GM12878 (cell line): ENCODE data around the gene NFIX. TPM values are rescaled to one million over a fixed set of nuclear protein-coding genes. Genes with fewer than 3 reads are reported as not detected.

ENCODE experiments used
- CHD1 ChIP-seq: IDR thresholded peaks from 2 replicates; pipeline ENCODE4 v1.6.1; 2012; ENCODE audit warnings: low read depth, low read length, improper control_type of control experiment
- EED ChIP-seq: sonication (generic); IDR thresholded peaks from 2 replicates; pipeline ENCODE4 v1.6.1; 2016; ENCODE audit warnings: antibody characterized with exemption, low read depth
- GATAD2B ChIP-seq: fragments of 450-650 bp; conservative IDR thresholded peaks from 2 replicates; pipeline ENCODE4 v1.6.1; 2017; ENCODE audit warnings: low read depth, mild to moderate bottlenecking, moderate library complexity
- KDM1A ChIP-seq: fragments of 200-600 bp; sonication (generic); IDR thresholded peaks from 2 replicates; pipeline ENCODE4 v1.6.1; 2016; ENCODE audit warnings: borderline replicate concordance
- MTA2 ChIP-seq: fragments of 450-650 bp; IDR thresholded peaks from 2 replicates; pipeline ENCODE4 v1.6.1; 2016; ENCODE audit warnings: low read depth, mild to moderate bottlenecking, moderate library complexity
- MTA3 ChIP-seq: IDR thresholded peaks from 2 replicates; pipeline ENCODE4 v1.6.1; 2012; ENCODE audit warnings: low read length, inconsistent platforms, borderline replicate concordance
- MXI1 ChIP-seq: fragments of 150-350 bp; IDR thresholded peaks from 2 replicates; pipeline ENCODE4 v1.6.1; 2011; ENCODE audit warnings: low read depth, mild to moderate bottlenecking, inconsistent platforms, low read length, improper control_type of control experiment
- NR2C1 ChIP-seq: fragments of 450-650 bp; IDR thresholded peaks from 2 replicates; pipeline ENCODE4 v1.6.1; 2017; ENCODE audit warnings: antibody characterized with exemption, mild to moderate bottlenecking, moderate library complexity
- PML ChIP-seq: IDR thresholded peaks from 2 replicates; pipeline ENCODE4 v1.6.1; 2012; ENCODE audit warnings: low read length, inconsistent platforms
- SRF ChIP-seq, 2 experiments: IDR thresholded peaks; 2 replicates each; pipeline ENCODE4 v1.6.1; 2011; ENCODE audit warnings: low read depth in 2 of 2, low read length in 2 of 2, mild to moderate bottlenecking in 1 of 2, moderate library complexity in 1 of 2
- STAT1 ChIP-seq: fragments of 450-650 bp; conservative IDR thresholded peaks from 2 replicates; pipeline ENCODE4 v1.6.1; 2014; ENCODE audit warnings: antibody characterized with exemption, mild to moderate bottlenecking
- SUPT20H ChIP-seq: IDR thresholded peaks from 2 replicates; pipeline ENCODE4 v1.6.1; 2011; ENCODE audit warnings: low read depth, mild to moderate bottlenecking, low read length, moderate library complexity, borderline replicate concordance; ENCODE audit not compliant: control insufficient read depth
- TCF12 ChIP-seq: IDR thresholded peaks from 2 replicates; pipeline ENCODE4 v1.6.1; 2011; ENCODE audit warnings: low read depth, mild to moderate bottlenecking, low read length
- ZNF384 ChIP-seq: IDR thresholded peaks from 2 replicates; pipeline ENCODE4 v1.6.1; 2012; ENCODE audit warnings: low read depth, mild to moderate bottlenecking, low read length, improper control_type of control experiment, borderline replicate concordance
- ZSCAN29 ChIP-seq: fragments of 450-650 bp; IDR thresholded peaks from 2 replicates; pipeline ENCODE4 v1.6.1; 2017; ENCODE audit warnings: mild to moderate bottlenecking, moderate library complexity
- polyA plus RNA-seq, 11 experiments: library from polyadenylated mRNA; depleted of rRNA in 4 of 11; unstranded in 6 of 11; stranded (reverse) in 5 of 11; fragments of >200 nt; fragmentation: Nextera tagmentation in 4 of 11; fragmentation: Illumina TruSeq in 1 of 11; extraction: Ambion mirVana in 4 of 11; extraction: Trizol in 1 of 11; gene quantifications; 1 replicate in 1 of 11; 2 replicates in 10 of 11; pipeline versions ENCODE4 v1.2.1 to v1.2.3, GENCODE V29; 2011 to 2016; ENCODE audit warnings: inconsistent platforms in 2 of 11, missing spikeins in 2 of 11, low read depth in 1 of 11
- total RNA-seq, 4 experiments: library from RNA; depleted of rRNA in 3 of 4; stranded (reverse); fragments of >200 nt in 3 of 4; fragmentation: Illumina TruSeq in 1 of 4; extraction: Trizol in 1 of 4; gene quantifications; 2 replicates each; pipeline versions ENCODE4 v1.2.1 to v1.2.3, GENCODE V29; 2013 to 2021
- TF ChIP-seq, protein P1 (sequence below): fragments of 450-650 bp; formaldehyde crosslinking; IDR thresholded peaks from 2 replicates; pipeline ENCODE4 v1.4.0; 2020; ENCODE audit warnings: mild to moderate bottlenecking, moderate library complexity
- TF ChIP-seq, protein P2 (sequence below): fragments of 450-650 bp; formaldehyde crosslinking; IDR thresholded peaks from 2 replicates; pipeline ENCODE4 v1.4.0; 2022; ENCODE audit warnings: mild to moderate bottlenecking, moderate library complexity
- TF ChIP-seq, protein P3 (sequence below): IDR thresholded peaks from 2 replicates; pipeline ENCODE4 v1.6.1; 2012; ENCODE audit warnings: low read depth, low read length, improper control_type of control experiment
- TF ChIP-seq, protein P4 (sequence below): fragments of 450-650 bp; IDR thresholded peaks from 2 replicates; pipeline ENCODE4 v1.6.1; 2017; ENCODE audit warnings: mild to moderate bottlenecking, low read depth, inconsistent platforms; ENCODE audit not compliant: poor library complexity, severe bottlenecking
- TF ChIP-seq, protein P5 (sequence below): IDR thresholded peaks from 2 replicates; pipeline ENCODE4 v1.6.1; 2012; ENCODE audit warnings: low read depth, low read length, improper control_type of control experiment

NFIX gene
- total and polyA plus RNA-seq, 10 of the 15 experiments (the other 5 are each of a cell fraction or from before 2014, with no cell fraction given), result 0.02 to 2.2 (median 0.28) TPM

DNA sequence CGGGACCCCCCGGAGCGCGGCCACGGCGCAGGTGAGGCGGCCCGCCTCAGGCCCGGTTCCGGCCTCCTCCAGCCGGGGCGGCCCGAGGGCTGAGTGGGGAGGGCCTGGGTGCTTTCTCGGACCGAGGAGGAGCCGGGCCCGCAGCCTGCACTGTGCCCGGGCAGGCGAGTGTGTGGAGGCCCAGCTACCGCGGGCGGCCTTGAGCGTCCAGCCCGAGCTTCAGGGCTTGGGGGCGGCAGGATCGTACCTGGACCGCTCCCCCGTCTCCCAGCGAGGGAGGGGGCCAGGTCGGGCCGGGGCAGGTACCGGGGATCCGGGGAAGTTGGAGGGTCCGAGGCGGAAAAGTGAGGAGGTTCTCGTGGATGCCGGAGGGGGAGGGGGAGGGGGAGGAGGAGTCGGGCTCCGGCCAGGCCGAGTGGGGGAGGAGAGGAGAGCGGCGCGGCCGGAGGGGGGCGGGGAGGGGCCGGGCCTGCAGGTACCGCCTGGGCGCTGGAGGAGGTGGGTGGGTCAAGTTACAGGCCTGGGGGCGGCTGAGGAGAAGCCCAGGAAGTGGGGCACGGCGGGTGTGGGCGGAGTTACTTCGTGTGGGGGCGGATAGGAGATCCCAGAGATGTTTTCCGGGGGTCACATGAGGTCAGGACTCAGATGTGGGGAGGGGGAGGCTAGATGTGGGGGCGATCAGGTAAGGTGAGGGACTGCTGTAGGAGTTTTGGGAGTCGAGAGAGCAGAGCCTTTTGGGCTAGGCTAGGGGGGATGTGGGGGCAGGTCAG lies 123.3 kb downstream of the NFIX start (continued):
- TF ChIP-seq, protein P1, sequence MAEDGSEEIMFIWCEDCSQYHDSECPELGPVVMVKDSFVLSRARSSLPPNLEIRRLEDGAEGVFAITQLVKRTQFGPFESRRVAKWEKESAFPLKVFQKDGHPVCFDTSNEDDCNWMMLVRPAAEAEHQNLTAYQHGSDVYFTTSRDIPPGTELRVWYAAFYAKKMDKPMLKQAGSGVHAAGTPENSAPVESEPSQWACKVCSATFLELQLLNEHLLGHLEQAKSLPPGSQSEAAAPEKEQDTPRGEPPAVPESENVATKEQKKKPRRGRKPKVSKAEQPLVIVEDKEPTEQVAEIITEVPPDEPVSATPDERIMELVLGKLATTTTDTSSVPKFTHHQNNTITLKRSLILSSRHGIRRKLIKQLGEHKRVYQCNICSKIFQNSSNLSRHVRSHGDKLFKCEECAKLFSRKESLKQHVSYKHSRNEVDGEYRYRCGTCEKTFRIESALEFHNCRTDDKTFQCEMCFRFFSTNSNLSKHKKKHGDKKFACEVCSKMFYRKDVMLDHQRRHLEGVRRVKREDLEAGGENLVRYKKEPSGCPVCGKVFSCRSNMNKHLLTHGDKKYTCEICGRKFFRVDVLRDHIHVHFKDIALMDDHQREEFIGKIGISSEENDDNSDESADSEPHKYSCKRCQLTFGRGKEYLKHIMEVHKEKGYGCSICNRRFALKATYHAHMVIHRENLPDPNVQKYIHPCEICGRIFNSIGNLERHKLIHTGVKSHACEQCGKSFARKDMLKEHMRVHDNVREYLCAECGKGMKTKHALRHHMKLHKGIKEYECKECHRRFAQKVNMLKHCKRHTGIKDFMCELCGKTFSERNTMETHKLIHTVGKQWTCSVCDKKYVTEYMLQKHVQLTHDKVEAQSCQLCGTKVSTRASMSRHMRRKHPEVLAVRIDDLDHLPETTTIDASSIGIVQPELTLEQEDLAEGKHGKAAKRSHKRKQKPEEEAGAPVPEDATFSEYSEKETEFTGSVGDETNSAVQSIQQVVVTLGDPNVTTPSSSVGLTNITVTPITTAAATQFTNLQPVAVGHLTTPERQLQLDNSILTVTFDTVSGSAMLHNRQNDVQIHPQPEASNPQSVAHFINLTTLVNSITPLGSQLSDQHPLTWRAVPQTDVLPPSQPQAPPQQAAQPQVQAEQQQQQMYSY (CRISPR knock-in tag), result no peak
- TF ChIP-seq KDM1A (no peak), SRF (IDR thresholded peaks at IDR 0.05; ENCODE audit: low read depth in 2 of 2, low read length in 2 of 2) (no peak), TCF12 (0 out of 2 replicates have a peak, but pooled peaks have one; percentile 7), EED (no peak), MTA2 (no peak), ZSCAN29 (no peak), GATAD2B (no peak), MXI1 (0 out of 2 replicates have a peak, but pooled peaks have one; percentile 22), SUPT20H (no peak), MTA3 (no peak), ZNF384 (no peak), CHD1 (no peak), STAT1 (no peak), PML (no peak), NR2C1 (no peak)
- TF ChIP-seq, protein P2, sequence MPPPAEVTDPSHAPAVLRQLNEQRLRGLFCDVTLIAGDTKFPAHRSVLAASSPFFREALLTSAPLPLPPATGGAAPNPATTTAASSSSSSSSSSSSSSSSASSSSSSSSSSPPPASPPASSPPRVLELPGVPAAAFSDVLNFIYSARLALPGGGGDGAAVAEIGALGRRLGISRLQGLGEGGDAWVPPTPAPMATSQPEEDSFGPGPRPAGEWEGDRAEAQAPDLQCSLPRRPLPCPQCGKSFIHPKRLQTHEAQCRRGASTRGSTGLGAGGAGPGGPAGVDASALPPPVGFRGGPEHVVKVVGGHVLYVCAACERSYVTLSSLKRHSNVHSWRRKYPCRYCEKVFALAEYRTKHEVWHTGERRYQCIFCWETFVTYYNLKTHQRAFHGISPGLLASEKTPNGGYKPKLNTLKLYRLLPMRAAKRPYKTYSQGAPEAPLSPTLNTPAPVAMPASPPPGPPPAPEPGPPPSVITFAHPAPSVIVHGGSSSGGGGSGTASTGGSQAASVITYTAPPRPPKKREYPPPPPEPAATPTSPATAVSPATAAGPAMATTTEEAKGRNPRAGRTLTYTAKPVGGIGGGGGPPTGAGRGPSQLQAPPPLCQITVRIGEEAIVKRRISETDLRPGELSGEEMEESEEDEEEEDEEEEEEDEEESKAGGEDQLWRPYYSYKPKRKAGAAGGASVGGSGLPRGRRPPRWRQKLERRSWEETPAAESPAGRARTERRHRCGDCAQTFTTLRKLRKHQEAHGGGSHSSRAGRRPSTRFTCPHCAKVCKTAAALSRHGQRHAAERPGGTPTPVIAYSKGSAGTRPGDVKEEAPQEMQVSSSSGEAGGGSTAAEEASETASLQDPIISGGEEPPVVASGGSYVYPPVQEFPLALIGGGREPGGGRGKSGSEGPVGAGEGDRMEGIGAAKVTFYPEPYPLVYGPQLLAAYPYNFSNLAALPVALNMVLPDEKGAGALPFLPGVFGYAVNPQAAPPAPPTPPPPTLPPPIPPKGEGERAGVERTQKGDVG, result no peak
- TF ChIP-seq, protein P3, sequence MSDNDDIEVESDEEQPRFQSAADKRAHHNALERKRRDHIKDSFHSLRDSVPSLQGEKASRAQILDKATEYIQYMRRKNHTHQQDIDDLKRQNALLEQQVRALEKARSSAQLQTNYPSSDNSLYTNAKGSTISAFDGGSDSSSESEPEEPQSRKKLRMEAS, result no peak
- TF ChIP-seq, protein P4, sequence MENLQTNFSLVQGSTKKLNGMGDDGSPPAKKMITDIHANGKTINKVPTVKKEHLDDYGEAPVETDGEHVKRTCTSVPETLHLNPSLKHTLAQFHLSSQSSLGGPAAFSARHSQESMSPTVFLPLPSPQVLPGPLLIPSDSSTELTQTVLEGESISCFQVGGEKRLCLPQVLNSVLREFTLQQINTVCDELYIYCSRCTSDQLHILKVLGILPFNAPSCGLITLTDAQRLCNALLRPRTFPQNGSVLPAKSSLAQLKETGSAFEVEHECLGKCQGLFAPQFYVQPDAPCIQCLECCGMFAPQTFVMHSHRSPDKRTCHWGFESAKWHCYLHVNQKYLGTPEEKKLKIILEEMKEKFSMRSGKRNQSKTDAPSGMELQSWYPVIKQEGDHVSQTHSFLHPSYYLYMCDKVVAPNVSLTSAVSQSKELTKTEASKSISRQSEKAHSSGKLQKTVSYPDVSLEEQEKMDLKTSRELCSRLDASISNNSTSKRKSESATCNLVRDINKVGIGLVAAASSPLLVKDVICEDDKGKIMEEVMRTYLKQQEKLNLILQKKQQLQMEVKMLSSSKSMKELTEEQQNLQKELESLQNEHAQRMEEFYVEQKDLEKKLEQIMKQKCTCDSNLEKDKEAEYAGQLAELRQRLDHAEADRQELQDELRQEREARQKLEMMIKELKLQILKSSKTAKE, result no peak
- TF ChIP-seq, protein P5, sequence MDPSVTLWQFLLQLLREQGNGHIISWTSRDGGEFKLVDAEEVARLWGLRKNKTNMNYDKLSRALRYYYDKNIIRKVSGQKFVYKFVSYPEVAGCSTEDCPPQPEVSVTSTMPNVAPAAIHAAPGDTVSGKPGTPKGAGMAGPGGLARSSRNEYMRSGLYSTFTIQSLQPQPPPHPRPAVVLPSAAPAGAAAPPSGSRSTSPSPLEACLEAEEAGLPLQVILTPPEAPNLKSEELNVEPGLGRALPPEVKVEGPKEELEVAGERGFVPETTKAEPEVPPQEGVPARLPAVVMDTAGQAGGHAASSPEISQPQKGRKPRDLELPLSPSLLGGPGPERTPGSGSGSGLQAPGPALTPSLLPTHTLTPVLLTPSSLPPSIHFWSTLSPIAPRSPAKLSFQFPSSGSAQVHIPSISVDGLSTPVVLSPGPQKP, result no peak
